Endodermal cell (in vitro differentiated cells): Measurements from ENCODE around the gene PRKACB. TPM values are rescaled to one million over a fixed set of nuclear protein-coding genes. Genes with fewer than 3 reads are reported as not detected.

Source experiments
- DNase-seq: peaks from one replicate; pipeline ENCODE4 v3.0.0-alpha.2; 2017
- H3K27ac ChIP-seq: 2 replicates; pipeline ENCODE4 v1.5.1; 2013; ENCODE audit warnings: mild to moderate bottlenecking, low read depth, low read length, moderate library complexity
- H3K27me3 ChIP-seq: 2 replicates; pipeline ENCODE4 v1.6.1; 2013; ENCODE audit warnings: mild to moderate bottlenecking, low read length, moderate library complexity; ENCODE audit not compliant: insufficient read depth, control insufficient read depth, poor library complexity, severe bottlenecking
- H3K36me3 ChIP-seq: 2 replicates; pipeline ENCODE4 v1.7.0; 2013; ENCODE audit warnings: mild to moderate bottlenecking, low read length, moderate library complexity; ENCODE audit not compliant: control insufficient read depth, insufficient read depth
- H3K4me1 ChIP-seq: one replicate; pipeline ENCODE4 v1.7.0; 2013; ENCODE audit warnings: low read length; ENCODE audit not compliant: control insufficient read depth, insufficient read depth
- H3K4me3 ChIP-seq: 2 replicates; pipeline ENCODE4 v1.5.1; 2013; ENCODE audit warnings: mild to moderate bottlenecking, low read length, moderate library complexity
- H3K9ac ChIP-seq: 2 replicates; pipeline ENCODE4 v1.6.1; 2013; ENCODE audit warnings: mild to moderate bottlenecking, low read length, moderate library complexity; ENCODE audit not compliant: poor library complexity, severe bottlenecking; ENCODE audit errors: extremely low read depth
- H3K9me3 ChIP-seq: 2 replicates; pipeline ENCODE4 v1.6.1; 2013; ENCODE audit warnings: mild to moderate bottlenecking, low read length, moderate library complexity; ENCODE audit not compliant: control insufficient read depth
- H3K27ac Mint-ChIP-seq: 2 replicates; pipeline ENCODE4 v1.8.0; 2020; ENCODE audit warnings: mixed read lengths
- H3K27me3 Mint-ChIP-seq: 2 replicates; pipeline ENCODE4 v1.8.0; 2021; ENCODE audit warnings: mild to moderate bottlenecking, mixed read lengths; ENCODE audit not compliant: insufficient read depth
- H3K36me3 Mint-ChIP-seq: 2 replicates; pipeline ENCODE4 v1.8.0; 2020; ENCODE audit warnings: low read depth, mixed read lengths
- H3K4me1 Mint-ChIP-seq: 2 replicates; pipeline ENCODE4 v1.8.0; 2020; ENCODE audit warnings: mixed read lengths
- H3K4me3 Mint-ChIP-seq: 2 replicates; pipeline ENCODE4 v1.8.0; 2020; ENCODE audit warnings: mild to moderate bottlenecking, moderate library complexity, mixed read lengths
- H3K9me3 Mint-ChIP-seq: 2 replicates; pipeline ENCODE4 v1.8.0; 2020; ENCODE audit warnings: mild to moderate bottlenecking, mixed read lengths
- CTCF ChIP-seq: fragments of 200-600 bp; sonication (generic); conservative IDR thresholded peaks from 2 replicates; pipeline ENCODE4 v1.5.0; 2021; ENCODE audit warnings: antibody characterized with exemption, mild to moderate bottlenecking
- WGBS, 2 experiments: methylation state at CpG; one replicate each; pipeline versions ENCODE4 v1.1.5 to v1.1.7; 2013; ENCODE audit warnings: missing lambda C conversion rate in 2 of 2, mixed read lengths in 1 of 2; ENCODE audit not compliant: insufficient coverage in 1 of 2, insufficient read length in 1 of 2; 5-methylcytosine and 5-hydroxymethylcytosine counted together
- total RNA-seq, 2 donors: library from RNA; stranded (reverse); fragmentation: NEBNext Ultra II Directional in 1 of 2; extraction: Animal tissue kit (Norgen Biotek cat#: 25700) in 1 of 2; gene quantifications; 2 replicates in 1 of 2; 3 replicates in 1 of 2; pipeline ENCODE4 v1.2.1, GENCODE V29; 2021

Gene PRKACB
- total RNA-seq, 2 donors from 2014 or later = 19.8 to 36.1 TPM

- 100% methylated on average over 1 of the region's 6 CpGs; no CpG with 5 or more reads in 1 of the 2 experiments for WGBS, 2 experiments
- no peak overlapping the region for H3K27ac Mint-ChIP-seq
- H3K36me3 Mint-ChIP-seq = peaks cover 27% of the 10 kb centered on the region
- Histone ChIP-seq H3K27me3 (no peaks in the 10 kb centered on the region), H3K9ac (no peak overlapping the region), H3K4me3 (no peak overlapping the region), H3K36me3 (peaks cover 18% of the 10 kb centered on the region), H3K4me1 (no peaks in the 10 kb centered on the region), H3K27ac (no peak overlapping the region), H3K9me3 (peaks cover 8% of the 10 kb centered on the region)
- peaks cover 8% of the 10 kb centered on the region for H3K9me3 Mint-ChIP-seq
- H3K4me3 Mint-ChIP-seq = no peak overlapping the region
- no peaks in the 10 kb centered on the region for H3K27me3 Mint-ChIP-seq
- peaks cover 4% of the 10 kb centered on the region for H3K4me1 Mint-ChIP-seq
- TF ChIP-seq CTCF = no peak
- DNase-seq = no peak
Observed at GRCh38 chr1:84198832-84199231, 54.8 kb downstream of the PRKACB start.

GRCh38 chr1:84199257-84199656 lies 55.2 kb downstream of the PRKACB start:
- Histone ChIP-seq H3K27me3 (no peaks in the 10 kb centered on the region), H3K9me3 (peaks cover 4% of the 10 kb centered on the region), H3K27ac (no peak overlapping the region), H3K4me1 (no peaks in the 10 kb centered on the region), H3K9ac (no peak overlapping the region), H3K4me3 (no peak overlapping the region), H3K36me3 (peaks cover 14% of the 10 kb centered on the region)
- Mint-ChIP-seq H3K9me3 (peaks cover 4% of the 10 kb centered on the region), H3K4me1 (peaks cover 7% of the 10 kb centered on the region), H3K27me3 (no peaks in the 10 kb centered on the region), H3K27ac (no peak overlapping the region), H3K36me3 (peaks cover 24% of the 10 kb centered on the region), H3K4me3 (no peak overlapping the region)
- no peak for TF ChIP-seq CTCF
- 75 to 100% methylated on average over 1 of the region's 1 CpG for WGBS, 2 experiments
- DNase-seq = no peak

- H3K27me3 Mint-ChIP-seq = no peaks in the 10 kb centered on the region
- H3K4me1 Mint-ChIP-seq = peaks cover 8% of the 10 kb centered on the region
- Histone ChIP-seq H3K27me3 (no peaks in the 10 kb centered on the region), H3K36me3 (peaks cover 14% of the 10 kb centered on the region), H3K27ac (no peak overlapping the region), H3K4me1 (no peaks in the 10 kb centered on the region), H3K9ac (no peak overlapping the region), H3K4me3 (no peak overlapping the region), H3K9me3 (peaks cover 4% of the 10 kb centered on the region)
- DNase-seq = no peak
- H3K27ac Mint-ChIP-seq = no peak overlapping the region
- peaks cover 20% of the 10 kb centered on the region for H3K36me3 Mint-ChIP-seq
- TF ChIP-seq CTCF = no peak
- peaks cover 4% of the 10 kb centered on the region for H3K9me3 Mint-ChIP-seq
- no peak overlapping the region for H3K4me3 Mint-ChIP-seq
Observed at GRCh38 chr1:84202126-84202525, 58.1 kb downstream of the PRKACB start.
